Keratinocyte (primary cell): ENCODE data around the gene BNIP2. TPM values are rescaled to one million over a fixed set of nuclear protein-coding genes. Genes with fewer than 3 reads are reported as not detected.

Experiments
- DNase-seq: peaks from one replicate; pipeline ENCODE4 v3.0.0-alpha.2; 2011; ENCODE audit warnings: low read depth, missing footprints, low spot score
- FAIRE-seq: peaks from 2 replicates; lab custom pipeline; 2011; peaks lifted over from hg19 to GRCh38; lab: Jason Lieb, UNC
- H2AFZ ChIP-seq: 2 replicates; pipeline ENCODE4 v1.6.0; 2012; ENCODE audit warnings: low read length, control low read depth, inconsistent platforms; ENCODE audit not compliant: control insufficient read depth
- H3K27ac ChIP-seq: 2 replicates; pipeline ENCODE4 v1.5.1; 2011; ENCODE audit warnings: low read length; ENCODE audit not compliant: control insufficient read depth, insufficient read depth
- H3K27me3 ChIP-seq: 3 replicates; pipeline ENCODE4 v1.6.0; 2011; ENCODE audit warnings: low read length; ENCODE audit not compliant: control insufficient read depth, insufficient read depth; ENCODE audit errors: extremely low read depth
- H3K36me3 ChIP-seq, 2 experiments: 2 replicates in 1 of 2; 3 replicates in 1 of 2; pipeline ENCODE4 v1.5.1; 2011; ENCODE audit warnings: low read length in 2 of 2, mild to moderate bottlenecking in 1 of 2; ENCODE audit not compliant: control insufficient read depth in 2 of 2, insufficient read depth in 2 of 2; ENCODE audit errors: extremely low read depth in 1 of 2
- H3K4me1 ChIP-seq: 3 replicates; pipeline ENCODE4 v1.5.1; 2011; ENCODE audit warnings: low read length; ENCODE audit not compliant: control insufficient read depth, insufficient read depth; ENCODE audit errors: extremely low read depth
- H3K4me2 ChIP-seq: 3 replicates; pipeline ENCODE4 v1.6.0; 2011; ENCODE audit warnings: low read depth, low read length; ENCODE audit not compliant: control insufficient read depth, insufficient read depth; ENCODE audit errors: extremely low read depth
- H3K4me3 ChIP-seq, 3 experiments: fragments of 200-600 bp in 1 of 3; sonication (generic) in 1 of 3; 2 replicates in 2 of 3; 3 replicates in 1 of 3; pipeline ENCODE4 v1.5.1; 2011 to 2016; ENCODE audit warnings: low read length in 3 of 3, mild to moderate bottlenecking in 3 of 3, control low read depth in 2 of 3, inconsistent platforms in 1 of 3, low read depth in 1 of 3, mixed read lengths in 1 of 3, mixed run types in 1 of 3, moderate library complexity in 1 of 3; ENCODE audit not compliant: control insufficient read depth in 2 of 3, insufficient read depth in 2 of 3; ENCODE audit errors: extremely low read depth in 1 of 3
- H3K79me2 ChIP-seq: 2 replicates; pipeline ENCODE4 v1.6.0; 2012; ENCODE audit warnings: low read length; ENCODE audit not compliant: control insufficient read depth, insufficient read depth
- H3K9ac ChIP-seq: 3 replicates; pipeline ENCODE4 v1.6.0; 2011; ENCODE audit warnings: low read length; ENCODE audit not compliant: control insufficient read depth, insufficient read depth; ENCODE audit errors: extremely low read depth
- H3K9me1 ChIP-seq: 3 replicates; pipeline ENCODE4 v1.6.0; 2011; ENCODE audit warnings: low read length; ENCODE audit not compliant: control insufficient read depth, insufficient read depth; ENCODE audit errors: extremely low read depth
- H3K9me3 ChIP-seq: 2 replicates; pipeline ENCODE4 v1.5.1; 2012; ENCODE audit warnings: low read depth, low read length; ENCODE audit not compliant: control insufficient read depth
- H4K20me1 ChIP-seq: 3 replicates; pipeline ENCODE4 v1.6.0; 2011; ENCODE audit warnings: low read length; ENCODE audit not compliant: control insufficient read depth, insufficient read depth; ENCODE audit errors: extremely low read depth
- EZH2 ChIP-seq: IDR thresholded peaks from one replicate; pipeline ENCODE4 v1.6.1; 2012; ENCODE audit warnings: inconsistent platforms, mild to moderate bottlenecking, low read length, moderate library complexity
- dilution Hi-C: fragments of 300-500 bp; cut with MboI; formaldehyde crosslinking; loops from one replicate; pipeline ENCODE4 v1.7.0; 2020; ENCODE audit warnings: low sequenced_read_pairs; ENCODE audit not compliant: extremely low pct_ligation_motif_present
- polyA plus RNA-seq, 5 experiments: library from polyadenylated mRNA; depleted of rRNA in 3 of 5; stranded (reverse) in 3 of 5; stranded (forward) in 1 of 5; unstranded in 1 of 5; fragments of >200 nt; gene quantifications; 1 replicate in 1 of 5; 2 replicates in 3 of 5; 3 replicates in 1 of 5; pipeline versions ENCODE4 v1.2.1 to v1.2.3, GENCODE V29; 2011 to 2012; ENCODE audit warnings: missing spikeins in 2 of 5, low read depth in 1 of 5, low replicate concordance in 1 of 5
- TF ChIP-seq, protein P1 (sequence below), 3 experiments: IDR thresholded peaks in 1 of 3; conservative IDR thresholded peaks in 1 of 3; optimal IDR thresholded peaks in 1 of 3; 2 replicates in 2 of 3; 3 replicates in 1 of 3; pipeline versions ENCODE3 to v1.5.1; 2011; ENCODE audit warnings: low read length in 3 of 3, mild to moderate bottlenecking in 3 of 3, moderate library complexity in 2 of 3, control low read depth in 1 of 3, inconsistent platforms in 1 of 3; ENCODE audit not compliant: insufficient read depth in 2 of 3; ENCODE audit errors: extremely low read depth in 1 of 3

Gene BNIP2
- polyA plus RNA-seq, 1 donor (not counting 4 experiments of a cell fraction or from before 2014, with no cell fraction given), result 57.4 TPM

DNA sequence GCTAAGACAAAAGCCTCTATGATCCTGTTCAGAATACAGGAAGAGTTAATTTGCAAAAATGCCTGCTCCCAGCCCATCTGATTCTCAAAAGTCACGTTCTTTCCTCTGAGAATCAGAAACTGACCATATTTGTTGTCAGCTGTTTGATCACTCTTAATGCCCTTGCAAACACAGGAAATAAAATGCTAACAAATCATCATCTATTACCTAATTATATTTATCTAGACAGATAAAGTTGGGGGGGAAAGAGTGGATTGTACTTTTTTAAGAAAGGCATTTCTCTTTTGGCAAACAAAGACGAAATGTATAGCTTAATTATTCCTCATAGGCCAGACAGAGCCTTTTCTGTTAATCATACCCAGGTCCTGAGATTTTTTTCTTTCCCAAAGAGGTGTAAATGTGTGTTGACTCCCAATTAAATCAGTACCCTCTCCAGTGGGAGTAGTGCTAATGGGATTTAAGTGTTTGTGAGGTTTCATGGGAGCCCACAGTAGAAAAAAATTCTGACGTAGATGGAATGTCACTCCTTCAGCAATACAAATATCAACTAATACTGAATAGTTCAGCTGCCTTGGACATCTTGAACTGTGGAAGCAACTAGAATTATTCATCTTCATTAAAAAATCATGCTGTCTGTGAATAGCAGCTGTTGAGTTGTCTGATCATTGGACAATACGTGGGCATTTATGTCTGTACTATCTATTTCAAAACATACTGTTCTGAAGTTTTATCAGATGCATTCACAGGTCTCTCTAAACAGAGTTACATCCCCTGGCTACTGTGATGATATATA, 22.5 kb upstream of the BNIP2 start:
- H3K27me3 ChIP-seq, result no peaks in the 10 kb centered on the region
- no peaks in the 10 kb centered on the region for H3K9me1 ChIP-seq
- FAIRE-seq (peak; percentile 34), DNase-seq (no peak)
- H4K20me1 ChIP-seq, result no peaks in the 10 kb centered on the region
- no peak overlapping the region for H3K9ac ChIP-seq
- TF ChIP-seq, protein P1, sequence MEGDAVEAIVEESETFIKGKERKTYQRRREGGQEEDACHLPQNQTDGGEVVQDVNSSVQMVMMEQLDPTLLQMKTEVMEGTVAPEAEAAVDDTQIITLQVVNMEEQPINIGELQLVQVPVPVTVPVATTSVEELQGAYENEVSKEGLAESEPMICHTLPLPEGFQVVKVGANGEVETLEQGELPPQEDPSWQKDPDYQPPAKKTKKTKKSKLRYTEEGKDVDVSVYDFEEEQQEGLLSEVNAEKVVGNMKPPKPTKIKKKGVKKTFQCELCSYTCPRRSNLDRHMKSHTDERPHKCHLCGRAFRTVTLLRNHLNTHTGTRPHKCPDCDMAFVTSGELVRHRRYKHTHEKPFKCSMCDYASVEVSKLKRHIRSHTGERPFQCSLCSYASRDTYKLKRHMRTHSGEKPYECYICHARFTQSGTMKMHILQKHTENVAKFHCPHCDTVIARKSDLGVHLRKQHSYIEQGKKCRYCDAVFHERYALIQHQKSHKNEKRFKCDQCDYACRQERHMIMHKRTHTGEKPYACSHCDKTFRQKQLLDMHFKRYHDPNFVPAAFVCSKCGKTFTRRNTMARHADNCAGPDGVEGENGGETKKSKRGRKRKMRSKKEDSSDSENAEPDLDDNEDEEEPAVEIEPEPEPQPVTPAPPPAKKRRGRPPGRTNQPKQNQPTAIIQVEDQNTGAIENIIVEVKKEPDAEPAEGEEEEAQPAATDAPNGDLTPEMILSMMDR (optimal IDR thresholded peaks at IDR 0.05 in 1 of 3, IDR thresholded peaks at IDR 0.05 in 1 of 3, conservative IDR thresholded peaks at IDR 0.05 in 1 of 3; ENCODE audit: extremely low read depth in 1 of 3, insufficient read depth in 2 of 3, low read length in 3 of 3), result no peak
- no peak for TF ChIP-seq EZH2
- no peaks in the 10 kb centered on the region for H3K36me3 ChIP-seq
- H3K4me1 ChIP-seq, result no peaks in the 10 kb centered on the region
- no peak overlapping the region for H3K27ac ChIP-seq
- dilution Hi-C loops, result no loop called here
- no peaks in the 10 kb centered on the region for H3K9me3 ChIP-seq
- no peak overlapping the region for H2AFZ ChIP-seq
- no peak overlapping the region for H3K4me3 ChIP-seq
- H3K79me2 ChIP-seq, result no peaks in the 10 kb centered on the region
- no peak overlapping the region for H3K4me2 ChIP-seq

DNA sequence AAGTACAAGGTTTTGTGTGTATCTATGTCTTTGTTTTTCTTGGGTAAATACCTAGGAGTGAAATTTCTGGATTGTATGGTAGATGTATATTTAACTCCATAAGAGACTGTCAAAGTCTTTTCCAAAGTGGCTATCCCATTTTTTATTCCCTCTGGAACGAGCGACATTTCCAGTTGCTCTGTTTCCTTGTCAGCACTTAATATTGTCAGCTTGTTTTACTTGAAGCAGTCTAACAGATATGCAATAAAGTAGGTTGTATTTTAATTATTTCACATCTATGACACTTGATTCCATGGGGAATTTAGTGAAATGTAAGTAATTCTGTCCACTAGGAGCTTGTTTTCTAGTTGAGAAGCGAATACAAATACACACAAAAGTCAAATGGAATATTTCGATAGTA, 18.5 kb upstream of the BNIP2 start:
- H4K20me1 ChIP-seq, result no peaks in the 10 kb centered on the region
- no peaks in the 10 kb centered on the region for H3K36me3 ChIP-seq
- H3K9me1 ChIP-seq, result no peaks in the 10 kb centered on the region
- dilution Hi-C loops, result no loop called here
- H3K9me3 ChIP-seq, result no peaks in the 10 kb centered on the region
- no peak overlapping the region for H3K4me2 ChIP-seq
- H3K4me3 ChIP-seq, result no peak overlapping the region
- H3K79me2 ChIP-seq, result no peaks in the 10 kb centered on the region
- no peaks in the 10 kb centered on the region for H3K4me1 ChIP-seq
- H2AFZ ChIP-seq, result no peak overlapping the region
- H3K9ac ChIP-seq, result no peak overlapping the region
- DNase-seq (no peak), FAIRE-seq (no peak)
- no peak overlapping the region for H3K27ac ChIP-seq
- no peaks in the 10 kb centered on the region for H3K27me3 ChIP-seq
- TF ChIP-seq, protein P1 (optimal IDR thresholded peaks at IDR 0.05 in 1 of 3, IDR thresholded peaks at IDR 0.05 in 1 of 3, conservative IDR thresholded peaks at IDR 0.05 in 1 of 3; ENCODE audit: extremely low read depth in 1 of 3, insufficient read depth in 2 of 3, low read length in 3 of 3), result no peak
- no peak for TF ChIP-seq EZH2
